AG04450 (cell line): ENCODE results near the gene CHEK2. TPM values are rescaled to one million over a fixed set of nuclear protein-coding genes. Genes with fewer than 3 reads are reported as not detected.
"Not testable (repeated sequence)": the region's sequence is repeated elsewhere in the genome, so short reads cannot be mapped to it uniquely, and the experiment has no call there.

ENCODE experiments used
- CTCF ChIA-PET: fragments of 300-600, 350-600 bp; formaldehyde crosslinking; extraction: SDS; loops from one replicate; lab custom pipeline; 2022; ENCODE audit warnings: antibody characterized with exemption, inconsistent platforms; lab: Charles Lee
- POLR2A ChIA-PET: fragments of 350-600 bp; formaldehyde crosslinking; extraction: SDS; loops from one replicate; lab custom pipeline; 2021; ENCODE audit warnings: antibody characterized with exemption, inconsistent platforms; lab: Yijun Ruan, JAX
- DNase-seq: peaks from one replicate; pipeline ENCODE4 v3.0.0-alpha.2; 2011; ENCODE audit warnings: low read depth, low spot score
- H3K27ac ChIP-seq: one replicate; pipeline ENCODE4 v1.5.1; 2012; ENCODE audit warnings: low read depth, low read length, control low read depth
- H3K27me3 ChIP-seq: one replicate; pipeline ENCODE4 v1.6.0; 2012; ENCODE audit warnings: low read length; ENCODE audit not compliant: control insufficient read depth, insufficient read depth
- H3K4me3 ChIP-seq: 2 replicates; pipeline ENCODE4 v1.5.1; 2011; ENCODE audit warnings: mild to moderate bottlenecking, low read depth, low read length, control low read depth
- H3K9me3 ChIP-seq: 2 replicates; pipeline ENCODE4 v1.5.1; 2012; ENCODE audit warnings: low read length; ENCODE audit not compliant: control insufficient read depth, insufficient read depth
- polyA plus RNA-seq: library from polyadenylated mRNA; depleted of rRNA; stranded (reverse); fragments of >200 nt; gene quantifications from 2 replicates; pipeline ENCODE4 v1.2.3, GENCODE V29; 2011
- TF ChIP-seq, protein P1 (sequence below): IDR thresholded peaks from 2 replicates; pipeline ENCODE4 v1.5.1; 2011; ENCODE audit warnings: low read depth, low read length, control low read depth, inconsistent platforms

The CHEK2 gene
- polyA plus RNA-seq, 1 experiment = 19.5 TPM

DNA sequence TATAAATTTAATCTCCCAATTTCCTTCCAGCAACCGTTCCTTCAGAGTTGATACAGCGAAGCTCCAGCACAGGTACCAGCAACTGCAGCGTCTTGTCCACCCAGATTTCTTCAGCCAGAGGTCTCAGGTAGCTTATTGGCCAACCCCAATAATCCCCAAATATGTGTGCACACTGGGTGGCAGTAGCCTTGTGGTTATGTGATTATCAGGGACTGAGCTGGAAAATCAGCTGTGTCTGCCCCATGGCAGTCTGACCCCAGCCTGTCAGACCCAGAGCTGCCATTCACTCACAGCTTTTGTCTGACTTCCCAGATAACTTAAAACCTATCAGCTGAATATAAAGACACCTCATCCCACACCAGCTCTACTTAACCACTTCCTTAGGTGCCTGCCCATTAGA is 2.2 kb upstream of the CHEK2 start:
- Histone ChIP-seq H3K27ac (no peak overlapping the region), H3K9me3 (no peaks in the 10 kb centered on the region), H3K27me3 (no peaks in the 10 kb centered on the region), H3K4me3 (no peak overlapping the region)
- no peak for DNase-seq
- POLR2A ChIA-PET = interaction anchor here (0.6 to 1.2 kb wide), 2 partner anchors 30 to 133 kb away, joined by 3 read pairs; no protein-coding TSS in a partner anchor
- CTCF ChIA-PET = interaction anchor here (0.5 to 0.8 kb wide), 2 partner anchors 13 to 28 kb away, joined by 3 read pairs; no protein-coding TSS in a partner anchor
- TF ChIP-seq, protein P1, sequence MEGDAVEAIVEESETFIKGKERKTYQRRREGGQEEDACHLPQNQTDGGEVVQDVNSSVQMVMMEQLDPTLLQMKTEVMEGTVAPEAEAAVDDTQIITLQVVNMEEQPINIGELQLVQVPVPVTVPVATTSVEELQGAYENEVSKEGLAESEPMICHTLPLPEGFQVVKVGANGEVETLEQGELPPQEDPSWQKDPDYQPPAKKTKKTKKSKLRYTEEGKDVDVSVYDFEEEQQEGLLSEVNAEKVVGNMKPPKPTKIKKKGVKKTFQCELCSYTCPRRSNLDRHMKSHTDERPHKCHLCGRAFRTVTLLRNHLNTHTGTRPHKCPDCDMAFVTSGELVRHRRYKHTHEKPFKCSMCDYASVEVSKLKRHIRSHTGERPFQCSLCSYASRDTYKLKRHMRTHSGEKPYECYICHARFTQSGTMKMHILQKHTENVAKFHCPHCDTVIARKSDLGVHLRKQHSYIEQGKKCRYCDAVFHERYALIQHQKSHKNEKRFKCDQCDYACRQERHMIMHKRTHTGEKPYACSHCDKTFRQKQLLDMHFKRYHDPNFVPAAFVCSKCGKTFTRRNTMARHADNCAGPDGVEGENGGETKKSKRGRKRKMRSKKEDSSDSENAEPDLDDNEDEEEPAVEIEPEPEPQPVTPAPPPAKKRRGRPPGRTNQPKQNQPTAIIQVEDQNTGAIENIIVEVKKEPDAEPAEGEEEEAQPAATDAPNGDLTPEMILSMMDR = no peak

DNA sequence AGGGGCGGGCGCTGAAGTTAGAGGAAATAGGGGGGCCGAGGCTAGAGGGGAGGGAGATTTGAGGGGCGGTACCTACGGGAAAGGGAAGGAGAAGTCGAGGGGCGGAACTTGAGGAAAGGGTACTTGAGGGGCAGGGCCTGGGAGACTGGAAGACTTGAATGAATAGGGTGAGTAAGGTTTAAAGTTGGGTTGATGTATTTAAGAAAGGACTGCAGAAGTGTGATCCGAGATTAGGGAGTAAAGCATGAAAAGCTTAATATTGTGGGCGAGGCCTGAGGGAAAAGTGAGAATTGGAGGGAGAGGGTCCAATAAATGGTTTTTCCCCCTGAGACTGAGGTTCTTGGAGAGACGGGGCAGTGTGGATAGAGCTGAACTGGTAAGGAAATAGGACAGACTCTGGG is 942 bp upstream of the CHEK2 start:
- no peak for DNase-seq
- Histone ChIP-seq H3K27me3 (no peaks in the 10 kb centered on the region), H3K9me3 (no peaks in the 10 kb centered on the region), H3K4me3 (peak overlapping the region; percentile 88), H3K27ac (peak overlapping the region; percentile 97)
- CTCF ChIA-PET = interaction anchor here (0.6 kb wide), 1 partner anchor 342 kb away, joined by 3 read pairs; no protein-coding TSS in a partner anchor
- POLR2A ChIA-PET = interaction anchor here (0.7 to 1.2 kb wide), 2 partner anchors 14 to 31 kb away, joined by 3 read pairs; no protein-coding TSS in a partner anchor
- TF ChIP-seq, protein P1 = no peak

DNA sequence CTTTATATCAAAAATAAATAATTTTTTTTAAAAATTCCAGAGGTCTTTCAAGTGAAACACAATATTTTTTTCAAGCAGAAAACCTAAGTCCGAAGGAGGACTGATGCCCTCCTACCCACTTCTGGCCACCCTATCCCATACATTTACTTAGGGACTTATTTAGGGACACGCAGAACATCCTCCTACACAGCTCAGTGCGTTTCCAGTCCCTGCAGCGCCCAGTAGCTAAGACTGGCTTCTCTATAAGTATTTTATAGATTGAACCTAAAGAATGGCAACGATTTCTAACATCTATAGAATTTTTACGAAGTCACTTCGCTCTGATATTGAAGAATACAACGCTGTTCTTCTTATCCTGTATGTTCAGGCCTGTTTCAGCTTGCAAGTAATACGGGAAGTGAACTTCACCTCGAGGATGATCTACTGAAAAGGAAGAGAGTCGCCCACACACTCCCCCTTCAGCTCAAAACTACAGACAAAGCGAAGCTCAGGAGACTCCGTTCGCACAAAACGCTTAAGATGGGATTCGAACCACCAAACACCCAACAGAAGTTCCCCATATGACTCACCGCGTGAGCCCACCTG is 328 bp downstream of the CHEK2 start:
- H3K27me3 ChIP-seq = no peaks in the 10 kb centered on the region
- TF ChIP-seq, protein P1 = no peak; the same call in 1 of the 2 replicates
- ChIA-PET CTCF (interaction anchor here (1.3 kb wide), 1 partner anchor 26 kb away, joined by 3 read pairs; no protein-coding TSS in a partner anchor), POLR2A (no interaction called here)
- peak overlapping the region; percentile 31 for H3K27ac ChIP-seq
- no peaks in the 10 kb centered on the region for H3K9me3 ChIP-seq
- DNase-seq = no peak
- peak overlapping the region; percentile 88 for H3K4me3 ChIP-seq

DNA sequence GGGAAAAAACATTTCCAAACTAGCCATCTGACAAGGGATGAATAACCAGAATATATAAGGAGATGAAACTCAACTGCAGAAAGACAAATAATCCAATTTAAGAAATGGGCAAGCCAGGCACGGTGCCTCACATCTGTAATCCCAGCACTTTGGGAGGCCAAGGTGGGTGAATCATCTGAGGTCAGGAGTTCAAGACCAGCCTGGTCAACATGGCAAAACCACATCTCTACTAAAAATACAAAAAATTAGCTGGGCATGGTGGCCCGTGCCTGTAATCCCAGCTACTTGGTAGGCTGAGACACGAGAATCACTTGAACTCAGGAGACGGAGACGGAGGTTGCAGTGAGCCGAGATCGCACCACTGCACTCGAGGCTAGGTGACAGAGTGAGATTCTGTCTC is 2.7 kb downstream of the CHEK2 start:
- POLR2A ChIA-PET, H3K27ac ChIP-seq, H3K4me3 ChIP-seq, H3K27me3 ChIP-seq, DNase-seq, CTCF ChIA-PET, H3K9me3 ChIP-seq: not testable (repeated sequence)

DNA sequence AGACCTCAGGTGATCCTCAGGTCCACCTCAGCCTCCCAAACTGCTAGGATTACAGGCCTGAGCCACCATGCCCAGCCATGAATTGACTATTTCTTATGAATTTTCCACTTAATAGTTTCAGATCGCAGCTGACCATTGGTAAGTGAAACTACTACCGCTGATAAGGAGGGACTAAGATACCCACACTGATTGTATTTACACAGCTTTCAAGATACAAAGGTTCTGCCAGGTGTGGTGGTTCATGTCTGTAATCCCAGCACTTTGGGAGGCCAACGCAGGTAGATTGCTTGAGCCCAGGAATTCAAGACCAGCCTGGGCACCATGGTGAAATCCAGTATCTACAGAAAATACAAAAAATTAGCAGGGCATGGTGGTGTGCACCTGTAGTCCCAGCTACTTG is 3.9 kb downstream of the CHEK2 start:
- H3K27me3 ChIP-seq = no peaks in the 10 kb centered on the region
- ChIA-PET POLR2A (no interaction called here), CTCF (no interaction called here)
- no peak for DNase-seq
- H3K9me3 ChIP-seq = no peaks in the 10 kb centered on the region
- no peak overlapping the region for H3K4me3 ChIP-seq
- TF ChIP-seq, protein P1 = no peak
- H3K27ac ChIP-seq = no peak overlapping the region
